K562 (cell line): ENCODE results near the gene DPH7.

Source experiments
- DPF2 ChIP-seq: fragments of 450-650 bp; IDR thresholded peaks from 2 replicates; pipeline ENCODE4 v1.6.1; 2016
- EGR1 ChIP-seq: fragments of 450-650 bp; conservative IDR thresholded peaks from 2 replicates; pipeline ENCODE4 v1.6.1; 2017; ENCODE audit warnings: mild to moderate bottlenecking
- YY1 ChIP-seq, 3 experiments: IDR thresholded peaks; 2 replicates each; pipeline ENCODE4 v1.6.1; 2011; ENCODE audit warnings: low read length in 2 of 3, mild to moderate bottlenecking in 2 of 3, moderate library complexity in 2 of 3, borderline replicate concordance in 1 of 3, control low read depth in 1 of 3, low read depth in 1 of 3; ENCODE audit not compliant: insufficient read depth in 3 of 3, insufficient replicate concordance in 2 of 3, control insufficient read depth in 1 of 3, insufficient read length in 1 of 3; ENCODE audit errors: extremely low read depth in 1 of 3
- TF ChIP-seq, protein P1 (sequence below): fragments of 200-600 bp; sonication (generic); IDR thresholded peaks from one replicate; pipeline ENCODE4 v1.6.1; 2012; ENCODE audit warnings: mild to moderate bottlenecking, low read depth, low read length, inconsistent platforms

DNA sequence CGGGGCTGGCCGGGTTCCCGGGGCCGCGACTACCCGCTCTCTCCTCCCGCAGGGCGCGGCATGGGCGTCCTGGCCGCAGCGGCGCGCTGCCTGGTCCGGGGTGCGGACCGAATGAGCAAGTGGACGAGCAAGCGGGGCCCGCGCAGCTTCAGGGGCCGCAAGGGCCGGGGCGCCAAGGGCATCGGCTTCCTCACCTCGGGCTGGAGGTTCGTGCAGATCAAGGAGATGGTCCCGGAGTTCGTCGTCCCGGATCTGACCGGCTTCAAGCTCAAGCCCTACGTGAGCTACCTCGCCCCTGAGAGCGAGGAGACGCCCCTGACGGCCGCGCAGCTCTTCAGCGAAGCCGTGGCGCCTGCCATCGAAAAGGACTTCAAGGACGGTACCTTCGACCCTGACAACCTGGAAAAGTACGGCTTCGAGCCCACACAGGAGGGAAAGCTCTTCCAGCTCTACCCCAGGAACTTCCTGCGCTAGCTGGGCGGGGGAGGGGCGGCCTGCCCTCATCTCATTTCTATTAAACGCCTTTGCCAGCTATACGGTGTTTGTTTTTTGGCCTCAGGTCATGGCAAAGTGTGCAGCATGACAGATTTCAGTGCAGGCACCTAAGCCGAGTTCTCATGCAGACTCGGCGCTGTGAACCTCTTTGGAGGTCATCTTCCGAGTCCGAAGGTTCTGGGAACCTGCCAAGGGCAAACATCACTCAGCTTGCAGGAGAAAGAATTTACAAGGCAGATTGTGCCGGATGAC lies 26.5 kb downstream of the DPH7 start:
- TF ChIP-seq YY1 (IDR thresholded peaks at IDR 0.05; ENCODE audit: borderline replicate concordance in 1 of 3, control insufficient read depth in 1 of 3, extremely low read depth in 1 of 3, insufficient read depth in 3 of 3, insufficient read length in 1 of 3, insufficient replicate concordance in 2 of 3, low read depth in 1 of 3, low read length in 2 of 3) (no peak), DPF2 (no peak), EGR1 (no peak)
- TF ChIP-seq, protein P1, sequence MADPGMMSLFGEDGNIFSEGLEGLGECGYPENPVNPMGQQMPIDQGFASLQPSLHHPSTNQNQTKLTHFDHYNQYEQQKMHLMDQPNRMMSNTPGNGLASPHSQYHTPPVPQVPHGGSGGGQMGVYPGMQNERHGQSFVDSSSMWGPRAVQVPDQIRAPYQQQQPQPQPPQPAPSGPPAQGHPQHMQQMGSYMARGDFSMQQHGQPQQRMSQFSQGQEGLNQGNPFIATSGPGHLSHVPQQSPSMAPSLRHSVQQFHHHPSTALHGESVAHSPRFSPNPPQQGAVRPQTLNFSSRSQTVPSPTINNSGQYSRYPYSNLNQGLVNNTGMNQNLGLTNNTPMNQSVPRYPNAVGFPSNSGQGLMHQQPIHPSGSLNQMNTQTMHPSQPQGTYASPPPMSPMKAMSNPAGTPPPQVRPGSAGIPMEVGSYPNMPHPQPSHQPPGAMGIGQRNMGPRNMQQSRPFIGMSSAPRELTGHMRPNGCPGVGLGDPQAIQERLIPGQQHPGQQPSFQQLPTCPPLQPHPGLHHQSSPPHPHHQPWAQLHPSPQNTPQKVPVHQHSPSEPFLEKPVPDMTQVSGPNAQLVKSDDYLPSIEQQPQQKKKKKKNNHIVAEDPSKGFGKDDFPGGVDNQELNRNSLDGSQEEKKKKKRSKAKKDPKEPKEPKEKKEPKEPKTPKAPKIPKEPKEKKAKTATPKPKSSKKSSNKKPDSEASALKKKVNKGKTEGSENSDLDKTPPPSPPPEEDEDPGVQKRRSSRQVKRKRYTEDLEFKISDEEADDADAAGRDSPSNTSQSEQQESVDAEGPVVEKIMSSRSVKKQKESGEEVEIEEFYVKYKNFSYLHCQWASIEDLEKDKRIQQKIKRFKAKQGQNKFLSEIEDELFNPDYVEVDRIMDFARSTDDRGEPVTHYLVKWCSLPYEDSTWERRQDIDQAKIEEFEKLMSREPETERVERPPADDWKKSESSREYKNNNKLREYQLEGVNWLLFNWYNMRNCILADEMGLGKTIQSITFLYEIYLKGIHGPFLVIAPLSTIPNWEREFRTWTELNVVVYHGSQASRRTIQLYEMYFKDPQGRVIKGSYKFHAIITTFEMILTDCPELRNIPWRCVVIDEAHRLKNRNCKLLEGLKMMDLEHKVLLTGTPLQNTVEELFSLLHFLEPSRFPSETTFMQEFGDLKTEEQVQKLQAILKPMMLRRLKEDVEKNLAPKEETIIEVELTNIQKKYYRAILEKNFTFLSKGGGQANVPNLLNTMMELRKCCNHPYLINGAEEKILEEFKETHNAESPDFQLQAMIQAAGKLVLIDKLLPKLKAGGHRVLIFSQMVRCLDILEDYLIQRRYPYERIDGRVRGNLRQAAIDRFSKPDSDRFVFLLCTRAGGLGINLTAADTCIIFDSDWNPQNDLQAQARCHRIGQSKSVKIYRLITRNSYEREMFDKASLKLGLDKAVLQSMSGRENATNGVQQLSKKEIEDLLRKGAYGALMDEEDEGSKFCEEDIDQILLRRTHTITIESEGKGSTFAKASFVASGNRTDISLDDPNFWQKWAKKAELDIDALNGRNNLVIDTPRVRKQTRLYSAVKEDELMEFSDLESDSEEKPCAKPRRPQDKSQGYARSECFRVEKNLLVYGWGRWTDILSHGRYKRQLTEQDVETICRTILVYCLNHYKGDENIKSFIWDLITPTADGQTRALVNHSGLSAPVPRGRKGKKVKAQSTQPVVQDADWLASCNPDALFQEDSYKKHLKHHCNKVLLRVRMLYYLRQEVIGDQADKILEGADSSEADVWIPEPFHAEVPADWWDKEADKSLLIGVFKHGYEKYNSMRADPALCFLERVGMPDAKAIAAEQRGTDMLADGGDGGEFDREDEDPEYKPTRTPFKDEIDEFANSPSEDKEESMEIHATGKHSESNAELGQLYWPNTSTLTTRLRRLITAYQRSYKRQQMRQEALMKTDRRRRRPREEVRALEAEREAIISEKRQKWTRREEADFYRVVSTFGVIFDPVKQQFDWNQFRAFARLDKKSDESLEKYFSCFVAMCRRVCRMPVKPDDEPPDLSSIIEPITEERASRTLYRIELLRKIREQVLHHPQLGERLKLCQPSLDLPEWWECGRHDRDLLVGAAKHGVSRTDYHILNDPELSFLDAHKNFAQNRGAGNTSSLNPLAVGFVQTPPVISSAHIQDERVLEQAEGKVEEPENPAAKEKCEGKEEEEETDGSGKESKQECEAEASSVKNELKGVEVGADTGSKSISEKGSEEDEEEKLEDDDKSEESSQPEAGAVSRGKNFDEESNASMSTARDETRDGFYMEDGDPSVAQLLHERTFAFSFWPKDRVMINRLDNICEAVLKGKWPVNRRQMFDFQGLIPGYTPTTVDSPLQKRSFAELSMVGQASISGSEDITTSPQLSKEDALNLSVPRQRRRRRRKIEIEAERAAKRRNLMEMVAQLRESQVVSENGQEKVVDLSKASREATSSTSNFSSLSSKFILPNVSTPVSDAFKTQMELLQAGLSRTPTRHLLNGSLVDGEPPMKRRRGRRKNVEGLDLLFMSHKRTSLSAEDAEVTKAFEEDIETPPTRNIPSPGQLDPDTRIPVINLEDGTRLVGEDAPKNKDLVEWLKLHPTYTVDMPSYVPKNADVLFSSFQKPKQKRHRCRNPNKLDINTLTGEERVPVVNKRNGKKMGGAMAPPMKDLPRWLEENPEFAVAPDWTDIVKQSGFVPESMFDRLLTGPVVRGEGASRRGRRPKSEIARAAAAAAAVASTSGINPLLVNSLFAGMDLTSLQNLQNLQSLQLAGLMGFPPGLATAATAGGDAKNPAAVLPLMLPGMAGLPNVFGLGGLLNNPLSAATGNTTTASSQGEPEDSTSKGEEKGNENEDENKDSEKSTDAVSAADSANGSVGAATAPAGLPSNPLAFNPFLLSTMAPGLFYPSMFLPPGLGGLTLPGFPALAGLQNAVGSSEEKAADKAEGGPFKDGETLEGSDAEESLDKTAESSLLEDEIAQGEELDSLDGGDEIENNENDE = no peak
